IgD-negative memory B cell (primary cell): Measurements from ENCODE around the gene COLEC11. TPM values are rescaled to one million over a fixed set of nuclear protein-coding genes. Genes with fewer than 3 reads are reported as not detected.

ENCODE experiments used
- H3K27ac Mint-ChIP-seq, 3 donors: one replicate each; pipeline ENCODE4 v1.8.0; 2020 to 2022; ENCODE audit warnings: mild to moderate bottlenecking in 3 of 3, mixed read lengths in 3 of 3, moderate library complexity in 1 of 3
- H3K27me3 Mint-ChIP-seq: one replicate; pipeline ENCODE4 v1.8.0; 2021; ENCODE audit warnings: mixed read lengths
- H3K36me3 Mint-ChIP-seq: one replicate; pipeline ENCODE4 v1.8.0; 2020; ENCODE audit warnings: mild to moderate bottlenecking, mixed read lengths
- H3K4me1 Mint-ChIP-seq, 3 donors: one replicate each; pipeline ENCODE4 v1.8.0; 2020 to 2022; ENCODE audit warnings: mixed read lengths in 3 of 3, mild to moderate bottlenecking in 1 of 3
- H3K4me3 Mint-ChIP-seq, 4 donors: one replicate each; pipeline ENCODE4 v1.8.0; 2020 to 2022; ENCODE audit warnings: mild to moderate bottlenecking in 4 of 4, mixed read lengths in 4 of 4, moderate library complexity in 3 of 4
- H3K9me3 Mint-ChIP-seq, 3 donors: one replicate each; pipeline ENCODE4 v1.8.0; 2020 to 2021; ENCODE audit warnings: mixed read lengths in 3 of 3, mild to moderate bottlenecking in 1 of 3
- polyA plus RNA-seq: library from polyadenylated mRNA; unstranded; fragments of 300-500 nt; fragmentation: Illumina TruSeq; gene quantifications from one replicate; pipeline ENCODE4 v1.2.3, GENCODE V29; 2021

The COLEC11 gene
- polyA plus RNA-seq, 1 donor from 2014 or later: not detected

GRCh38 chr2:3664118-3664517, 69.2 kb downstream of the COLEC11 start:
- no peak overlapping the region for H3K27ac Mint-ChIP-seq

DNA sequence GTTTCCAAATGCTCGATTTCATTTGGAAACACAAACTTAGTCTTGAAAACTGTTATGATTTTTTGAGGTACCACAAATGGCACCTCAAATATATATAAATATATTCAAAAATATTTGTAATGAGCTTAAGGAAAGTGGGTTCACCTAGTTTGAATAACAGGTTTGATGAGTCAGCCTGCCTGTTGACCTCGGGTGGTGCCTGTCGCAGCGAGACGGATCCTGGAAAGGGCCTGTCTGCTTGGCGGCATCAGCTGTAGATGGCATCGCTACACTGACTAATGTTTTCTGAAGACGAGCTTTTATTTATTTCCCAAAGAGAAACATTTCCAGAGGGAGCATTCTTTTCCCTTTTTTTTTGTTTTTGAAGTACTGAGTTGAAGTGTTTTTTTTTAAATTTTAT, 70.0 kb downstream of the COLEC11 start:
- H3K9me3 Mint-ChIP-seq: peaks cover 2 to 6% (median 4%) of the 10 kb centered on the region in 3 donors
- H3K36me3 Mint-ChIP-seq: peaks cover 3% of the 10 kb centered on the region
- H3K4me1 Mint-ChIP-seq: peaks cover 0 to 10% (median 7%) of the 10 kb centered on the region in 3 donors
- H3K27me3 Mint-ChIP-seq: peaks cover 11% of the 10 kb centered on the region
- H3K27ac Mint-ChIP-seq: no peak overlapping the region
- no peak overlapping the region for H3K4me3 Mint-ChIP-seq

More at GRCh38 chr2:3664118-3664517, 69.2 kb downstream of the COLEC11 start:
- Mint-ChIP-seq H3K9me3 (peaks cover 2 to 6% (median 4%) of the 10 kb centered on the region in 3 donors), H3K27me3 (peaks cover 9% of the 10 kb centered on the region), H3K36me3 (peaks cover 3% of the 10 kb centered on the region), H3K4me1 (peaks cover 0 to 10% (median 7%) of the 10 kb centered on the region in 3 donors), H3K4me3 (no peak overlapping the region)

- Mint-ChIP-seq H3K36me3 (peaks cover 2% of the 10 kb centered on the region), H3K9me3 (peaks cover 2 to 6% (median 2%) of the 10 kb centered on the region in 3 donors), H3K4me3 (no peak overlapping the region), H3K27me3 (peaks cover 10% of the 10 kb centered on the region), H3K27ac (no peak overlapping the region), H3K4me1 (peaks cover 0 to 5% (median 2%) of the 10 kb centered on the region in 3 donors)
Observed at GRCh38 chr2:3665886-3666612, 71.1 kb downstream of the COLEC11 start.

DNA sequence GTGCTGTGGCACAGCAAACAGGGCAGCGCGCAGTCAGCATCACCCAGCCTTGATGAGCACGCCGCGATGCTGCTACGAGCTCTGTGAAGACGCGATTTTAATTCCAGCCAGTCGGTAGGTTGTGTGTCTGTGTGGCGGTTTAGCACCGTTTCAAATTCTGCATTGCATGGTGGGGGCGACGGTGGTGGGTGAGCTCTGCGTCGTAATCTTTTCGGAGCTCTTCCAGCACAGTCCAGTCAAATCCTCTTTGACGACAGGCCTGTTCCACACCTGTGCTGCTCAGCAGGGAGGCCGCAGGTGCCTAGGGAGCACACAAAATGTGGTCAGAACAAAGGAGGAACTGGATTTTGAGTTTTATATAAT, 71.7 kb downstream of the COLEC11 start:
- no peak overlapping the region for H3K4me3 Mint-ChIP-seq
- peak overlapping the region in 1 of 3 donors; percentile 79 for H3K27ac Mint-ChIP-seq
- H3K27me3 Mint-ChIP-seq: peaks cover 10% of the 10 kb centered on the region
- H3K4me1 Mint-ChIP-seq: peaks cover 0 to 5% (median 2%) of the 10 kb centered on the region in 3 donors
- peaks cover 2% of the 10 kb centered on the region for H3K36me3 Mint-ChIP-seq
- H3K9me3 Mint-ChIP-seq: peaks cover 2 to 6% (median 2%) of the 10 kb centered on the region in 3 donors

DNA sequence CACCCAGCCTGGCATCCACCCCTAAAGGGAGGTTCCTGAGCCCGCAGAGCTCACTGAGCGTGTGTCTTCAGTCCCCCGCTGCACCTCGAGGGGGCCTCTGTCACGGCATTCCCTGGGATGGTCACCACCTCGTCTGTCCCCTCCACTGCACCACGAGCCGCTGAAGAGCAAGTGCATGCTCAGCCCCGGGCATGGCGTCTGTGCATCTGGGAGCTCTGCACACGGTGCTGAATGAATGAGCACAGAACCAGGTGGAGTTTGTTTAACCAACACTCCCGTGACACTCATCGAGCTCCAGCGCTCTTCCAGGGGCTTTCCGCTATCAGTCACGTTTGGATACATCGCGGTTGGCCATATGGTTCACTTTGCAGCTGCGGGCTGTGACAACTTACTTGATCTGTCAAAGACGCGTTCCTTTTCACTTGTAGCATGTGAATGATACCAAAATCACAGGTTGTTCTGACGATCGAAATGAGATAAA, 72.3 kb downstream of the COLEC11 start:
- Mint-ChIP-seq H3K9me3 (peaks cover 2 to 6% (median 2%) of the 10 kb centered on the region in 3 donors), H3K4me1 (peaks cover 0 to 2% (median 0%) of the 10 kb centered on the region in 3 donors), H3K4me3 (peak overlapping the region in 1 of 4 donors; percentile 39), H3K36me3 (peaks cover 2% of the 10 kb centered on the region), H3K27ac (peak overlapping the region in 1 of 3 donors; percentile 79), H3K27me3 (peaks cover 10% of the 10 kb centered on the region)

GRCh38 chr2:3669656-3670055, 74.7 kb downstream of the COLEC11 start:
- peaks cover 2 to 6% (median 2%) of the 10 kb centered on the region in 3 donors for H3K9me3 Mint-ChIP-seq
- peaks cover 2% of the 10 kb centered on the region for H3K36me3 Mint-ChIP-seq
- no peaks in the 10 kb centered on the region for H3K4me1 Mint-ChIP-seq
- no peak overlapping the region for H3K4me3 Mint-ChIP-seq
- H3K27ac Mint-ChIP-seq: no peak overlapping the region
- peaks cover 10% of the 10 kb centered on the region for H3K27me3 Mint-ChIP-seq

DNA sequence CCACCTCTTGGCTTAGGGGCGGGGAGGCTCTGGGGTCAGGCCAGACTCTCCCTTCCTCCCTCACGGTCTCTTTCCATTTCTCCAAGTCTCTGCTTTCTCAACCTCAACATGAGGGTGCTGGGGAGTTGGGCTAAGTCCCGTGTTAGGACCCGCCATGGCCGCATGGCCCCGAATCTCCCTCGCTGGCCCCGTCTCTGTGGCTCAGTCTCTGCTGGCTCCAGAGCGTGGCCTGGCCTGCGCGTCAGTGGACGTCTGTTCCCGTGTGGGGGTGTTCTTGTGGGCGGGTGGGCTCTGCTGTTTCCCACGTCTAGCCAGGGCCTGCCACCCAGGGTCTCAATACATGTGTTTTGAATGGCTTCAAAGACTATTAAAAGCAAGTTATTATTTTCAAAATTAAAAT, 75.5 kb downstream of the COLEC11 start:
- no peak overlapping the region for H3K27ac Mint-ChIP-seq
- H3K9me3 Mint-ChIP-seq: peaks cover 1 to 5% (median 2%) of the 10 kb centered on the region in 3 donors
- H3K36me3 Mint-ChIP-seq: peaks cover 2% of the 10 kb centered on the region
- no peaks in the 10 kb centered on the region for H3K4me1 Mint-ChIP-seq
- H3K27me3 Mint-ChIP-seq: peaks cover 10% of the 10 kb centered on the region
- peak overlapping the region in 1 of 4 donors; percentile 74 for H3K4me3 Mint-ChIP-seq

DNA sequence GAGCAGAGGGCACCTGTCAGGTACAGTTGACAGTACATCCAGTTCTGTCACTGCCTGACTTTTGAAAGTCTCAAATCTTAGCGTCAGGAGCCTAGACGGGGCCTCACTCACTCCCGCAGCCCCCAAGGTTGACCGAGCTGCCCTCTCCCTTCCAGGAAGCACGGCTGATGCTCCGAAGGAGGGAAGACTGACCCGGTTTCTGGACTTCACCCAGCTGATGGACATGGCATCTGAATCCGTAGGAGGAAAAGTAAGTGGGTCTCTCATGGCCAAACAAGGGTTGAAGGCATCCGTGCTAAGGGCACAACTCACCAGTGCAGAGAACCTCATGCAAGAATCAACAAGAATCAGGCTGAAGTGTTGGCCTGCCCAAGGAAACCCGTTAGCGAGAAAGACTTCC, 76.0 kb downstream of the COLEC11 start:
- no peaks in the 10 kb centered on the region for H3K36me3 Mint-ChIP-seq
- H3K27ac Mint-ChIP-seq: no peak overlapping the region
- no peak overlapping the region for H3K4me3 Mint-ChIP-seq
- peaks cover 10% of the 10 kb centered on the region for H3K27me3 Mint-ChIP-seq
- no peaks in the 10 kb centered on the region for H3K9me3 Mint-ChIP-seq
- no peaks in the 10 kb centered on the region for H3K4me1 Mint-ChIP-seq

DNA sequence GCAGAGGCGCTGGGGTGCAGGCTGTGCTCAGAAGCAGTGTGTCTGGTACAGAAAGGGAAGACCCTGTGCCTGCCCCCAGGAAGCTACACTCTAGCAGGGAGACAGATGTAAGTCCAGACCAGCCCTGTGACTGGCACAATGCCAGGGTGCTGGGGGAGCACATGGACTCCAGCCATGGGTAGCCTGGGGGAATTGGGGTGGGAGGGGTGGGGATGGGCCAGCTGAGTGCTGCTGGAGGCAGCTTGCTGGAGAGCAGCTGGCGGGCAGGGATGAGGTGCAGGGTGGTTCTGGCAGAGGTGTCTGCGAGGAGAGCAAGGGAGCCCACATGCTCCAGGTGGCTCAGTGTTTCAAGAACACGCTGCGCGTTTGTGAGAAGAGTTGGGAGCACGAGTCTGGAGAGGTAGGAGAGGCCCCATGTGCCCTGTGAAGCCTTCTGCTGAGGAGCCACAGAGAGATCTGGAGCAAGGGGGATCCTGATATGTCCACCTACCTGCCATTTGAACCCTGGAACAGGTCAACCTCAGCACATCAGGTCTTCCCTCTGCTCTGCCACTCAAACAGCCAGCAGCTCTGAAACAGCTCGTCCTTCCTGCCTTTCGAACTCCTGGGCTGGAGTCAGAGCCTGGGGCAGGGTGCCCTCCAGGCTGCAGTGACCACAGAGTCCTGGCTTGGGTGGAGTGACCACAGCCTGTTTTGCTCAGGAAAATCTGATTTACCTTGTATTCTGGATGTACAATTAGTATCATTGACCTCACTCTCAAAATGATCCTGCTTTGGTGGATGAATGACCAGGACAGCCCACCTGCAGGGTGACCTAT, 78.2 kb downstream of the COLEC11 start:
- no peak overlapping the region for H3K4me3 Mint-ChIP-seq
- H3K27me3 Mint-ChIP-seq: peaks cover 5% of the 10 kb centered on the region
- no peaks in the 10 kb centered on the region for H3K36me3 Mint-ChIP-seq
- H3K9me3 Mint-ChIP-seq: no peaks in the 10 kb centered on the region
- H3K4me1 Mint-ChIP-seq: no peaks in the 10 kb centered on the region
- no peak overlapping the region for H3K27ac Mint-ChIP-seq

- Mint-ChIP-seq H3K9me3 (no peaks in the 10 kb centered on the region), H3K36me3 (no peaks in the 10 kb centered on the region), H3K27ac (peak overlapping the region in 1 of 3 donors; percentile 78), H3K27me3 (peaks cover 4% of the 10 kb centered on the region), H3K4me1 (no peaks in the 10 kb centered on the region), H3K4me3 (no peak overlapping the region)
Observed at GRCh38 chr2:3674066-3674845, 79.3 kb downstream of the COLEC11 start.

- Mint-ChIP-seq H3K36me3 (no peaks in the 10 kb centered on the region), H3K4me3 (no peak overlapping the region), H3K9me3 (no peaks in the 10 kb centered on the region), H3K4me1 (no peaks in the 10 kb centered on the region), H3K27ac (no peak overlapping the region), H3K27me3 (peaks cover 2% of the 10 kb centered on the region)
Observed at GRCh38 chr2:3675687-3676086, 80.8 kb downstream of the COLEC11 start.

DNA sequence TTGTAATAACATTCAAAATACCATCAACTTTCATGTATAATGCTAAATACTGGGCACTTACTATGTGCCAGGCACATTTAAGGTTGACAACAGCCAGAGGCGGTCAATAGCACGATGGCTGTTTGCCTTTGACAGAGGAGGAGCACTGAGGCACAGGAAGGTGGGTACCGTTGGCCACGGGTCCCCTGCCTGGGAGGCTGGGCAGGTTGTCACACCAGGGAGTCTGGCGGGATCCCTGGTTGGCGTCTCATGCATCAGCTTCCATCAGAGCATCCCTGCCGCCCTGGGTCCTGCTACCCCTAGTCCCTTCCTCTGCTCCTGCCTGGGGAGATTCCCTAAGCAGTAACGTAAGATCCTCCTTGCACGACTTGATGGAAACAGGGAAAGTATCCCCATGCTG, 82.5 kb downstream of the COLEC11 start:
- Mint-ChIP-seq H3K9me3 (no peaks in the 10 kb centered on the region), H3K4me1 (peaks cover 0 to 4% (median 0%) of the 10 kb centered on the region in 3 donors), H3K36me3 (no peaks in the 10 kb centered on the region), H3K27ac (peak overlapping the region in 1 of 3 donors; percentile 71), H3K27me3 (no peaks in the 10 kb centered on the region), H3K4me3 (no peak overlapping the region)

DNA sequence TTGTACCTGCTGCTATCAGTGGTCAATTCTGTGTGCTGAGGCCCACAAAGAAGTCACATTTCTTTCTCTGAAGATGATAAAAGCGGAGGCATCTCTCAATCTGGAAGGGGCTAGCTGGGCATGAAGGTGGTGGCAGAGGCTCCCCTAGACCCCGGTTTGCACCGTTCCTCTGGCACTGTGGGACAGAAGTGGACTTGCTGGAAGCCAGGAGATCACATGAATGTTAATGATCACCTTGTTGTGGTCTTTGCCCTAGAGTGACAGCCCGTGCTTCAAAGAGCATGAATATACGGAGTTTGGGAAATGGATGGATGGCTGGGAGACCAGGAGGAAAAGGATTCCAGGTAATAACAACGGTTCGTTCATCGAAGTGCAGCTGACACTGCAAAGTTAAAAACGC, 83.3 kb downstream of the COLEC11 start:
- no peak overlapping the region for H3K4me3 Mint-ChIP-seq
- no peaks in the 10 kb centered on the region for H3K36me3 Mint-ChIP-seq
- no peaks in the 10 kb centered on the region for H3K27me3 Mint-ChIP-seq
- H3K4me1 Mint-ChIP-seq: peaks cover 0 to 4% (median 0%) of the 10 kb centered on the region in 3 donors
- H3K9me3 Mint-ChIP-seq: no peaks in the 10 kb centered on the region
- H3K27ac Mint-ChIP-seq: no peak overlapping the region

DNA sequence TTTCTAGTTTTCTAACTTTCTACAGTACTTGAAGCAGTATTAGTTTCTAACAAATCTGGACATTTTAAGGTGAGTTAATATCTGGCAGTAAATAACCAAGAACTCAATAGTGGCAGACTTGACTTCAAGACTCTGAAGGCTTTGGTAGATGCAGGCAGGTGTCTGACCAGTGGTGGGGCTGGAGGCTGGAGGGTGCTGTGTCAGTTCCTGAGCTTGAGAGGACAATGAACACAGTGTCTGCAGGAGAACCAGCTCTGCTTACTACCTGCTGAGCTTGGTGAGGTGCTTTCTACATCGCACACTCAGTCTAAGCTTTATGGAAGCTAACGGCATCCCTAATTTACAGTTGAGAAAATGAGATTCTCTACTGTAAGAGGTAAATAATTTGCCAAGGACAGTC, 84.3 kb downstream of the COLEC11 start:
- Mint-ChIP-seq H3K36me3 (no peaks in the 10 kb centered on the region), H3K9me3 (no peaks in the 10 kb centered on the region), H3K27me3 (no peaks in the 10 kb centered on the region), H3K4me3 (no peak overlapping the region), H3K4me1 (peaks cover 0 to 4% (median 0%) of the 10 kb centered on the region in 3 donors), H3K27ac (no peak overlapping the region)
